NCI-H510A (cell line): ENCODE measurements around the gene HEYL.
A peak's percentile ranks its signal among the peaks of the same experiment; 100 is the strongest.
"Not testable (repeated sequence)": the region's sequence is repeated elsewhere in the genome, so short reads cannot be mapped to it uniquely, and the experiment has no call there.

ENCODE experiments used
- DNase-seq: peaks from one replicate; lab custom pipeline; 2025; lab: John Stamatoyannopoulos, UW

The HEYL gene

GRCh38 chr1:39603677-39604076 lies 35.8 kb downstream of the HEYL start:
- DNase-seq = not testable (repeated sequence)

- DNase-seq = not testable (repeated sequence)
Measured at GRCh38 chr1:39601667-39602255, 37.7 kb downstream of the HEYL start.

- DNase-seq = no peak
Measured at GRCh38 chr1:39596163-39596562, 43.3 kb downstream of the HEYL start.

GRCh38 chr1:39593386-39593785 lies 46.1 kb downstream of the HEYL start:
- no peak for DNase-seq

- DNase-seq = no peak
Measured at GRCh38 chr1:39592069-39592468, 47.4 kb downstream of the HEYL start.

GRCh38 chr1:39590546-39590945 lies 48.9 kb downstream of the HEYL start:
- no peak for DNase-seq

GRCh38 chr1:39585933-39586332 lies 53.5 kb downstream of the HEYL start:
- DNase-seq = no peak

- peak; percentile 81 for DNase-seq
Measured at GRCh38 chr1:39576016-39576657, 63.3 kb downstream of the HEYL start.

GRCh38 chr1:39575191-39576015 lies 64.0 kb downstream of the HEYL start:
- DNase-seq = peak; percentile 70

- peak; percentile 78 for DNase-seq
Measured at GRCh38 chr1:39574646-39575045, 64.8 kb downstream of the HEYL start.
